Activated T-helper 17 cell treated with anti-CD3 and anti-CD28 coated beads, Interleukin-2, amount 50 U/mL, for 72 hours (primary cell): ENCODE data around the gene HAVCR2. TPM values are rescaled to one million over a fixed set of nuclear protein-coding genes. Genes with fewer than 3 reads are reported as not detected.
"Not testable (repeated sequence)": the region's sequence is repeated elsewhere in the genome, so short reads cannot be mapped to it uniquely, and the experiment has no call there.

Source experiments
- ATAC-seq: fragments of 150-1000 bp; cut with Tn5 transposase; replicated peaks from 2 replicates; pipeline ENCODE4 v1.10.0; 2021; ENCODE audit warnings: mild to moderate bottlenecking, moderate library complexity
- H3K27ac Mint-ChIP-seq: one replicate; pipeline ENCODE4 v1.8.0; 2022; ENCODE audit warnings: mixed read lengths
- H3K27me3 Mint-ChIP-seq: one replicate; pipeline ENCODE4 v1.8.0; 2022; ENCODE audit warnings: mixed read lengths
- H3K36me3 Mint-ChIP-seq: one replicate; pipeline ENCODE4 v1.8.0; 2022; ENCODE audit warnings: low read depth, mild to moderate bottlenecking, mixed read lengths
- H3K4me1 Mint-ChIP-seq: one replicate; pipeline ENCODE4 v1.8.0; 2022; ENCODE audit warnings: mixed read lengths
- H3K4me3 Mint-ChIP-seq: one replicate; pipeline ENCODE4 v1.8.0; 2022; ENCODE audit warnings: mild to moderate bottlenecking, mixed read lengths
- H3K9me3 Mint-ChIP-seq: one replicate; pipeline ENCODE4 v1.8.0; 2022; ENCODE audit warnings: mixed read lengths
- total RNA-seq, 2 donors: library from RNA; stranded (reverse); gene quantifications; one replicate each; pipeline ENCODE4 v1.2.3, GENCODE V29; 2022

The HAVCR2 gene
- total RNA-seq, 2 donors from 2014 or later: 35.4 to 46.9 TPM

- Mint-ChIP-seq H3K27ac (no peak overlapping the region), H3K27me3 (no peaks in the 10 kb centered on the region), H3K4me3 (no peak overlapping the region), H3K36me3 (no peaks in the 10 kb centered on the region), H3K9me3 (no peaks in the 10 kb centered on the region), H3K4me1 (no peaks in the 10 kb centered on the region)
- no peak for ATAC-seq
Measured at GRCh38 chr5:157068339-157068738, 40.5 kb downstream of the HAVCR2 start.

- Mint-ChIP-seq H3K4me1 (no peaks in the 10 kb centered on the region), H3K27me3 (no peaks in the 10 kb centered on the region), H3K4me3 (no peak overlapping the region), H3K36me3 (no peaks in the 10 kb centered on the region), H3K27ac (no peak overlapping the region), H3K9me3 (no peaks in the 10 kb centered on the region)
- no peak for ATAC-seq
Measured at GRCh38 chr5:157067005-157067404, 41.8 kb downstream of the HAVCR2 start.

- Mint-ChIP-seq H3K4me3 (no peak overlapping the region), H3K36me3 (no peaks in the 10 kb centered on the region), H3K9me3 (no peaks in the 10 kb centered on the region), H3K27ac (no peak overlapping the region), H3K27me3 (no peaks in the 10 kb centered on the region), H3K4me1 (no peaks in the 10 kb centered on the region)
- ATAC-seq: no peak
Measured at GRCh38 chr5:157066080-157066479, 42.8 kb downstream of the HAVCR2 start.

GRCh38 chr5:157063776-157064430 is 44.9 kb downstream of the HAVCR2 start:
- no peaks in the 10 kb centered on the region for H3K4me1 Mint-ChIP-seq
- H3K27ac Mint-ChIP-seq: peak overlapping the region; percentile 13
- no peaks in the 10 kb centered on the region for H3K36me3 Mint-ChIP-seq
- no peaks in the 10 kb centered on the region for H3K27me3 Mint-ChIP-seq
- ATAC-seq: no peak
- H3K4me3 Mint-ChIP-seq: no peak overlapping the region
- H3K9me3 Mint-ChIP-seq: no peaks in the 10 kb centered on the region

- H3K36me3 Mint-ChIP-seq: no peaks in the 10 kb centered on the region
- no peaks in the 10 kb centered on the region for H3K9me3 Mint-ChIP-seq
- H3K4me3 Mint-ChIP-seq: no peak overlapping the region
- H3K4me1 Mint-ChIP-seq: no peaks in the 10 kb centered on the region
- no peaks in the 10 kb centered on the region for H3K27me3 Mint-ChIP-seq
- no peak for ATAC-seq
- H3K27ac Mint-ChIP-seq: no peak overlapping the region
Measured at GRCh38 chr5:157059891-157060290, 49.0 kb downstream of the HAVCR2 start.

- no peaks in the 10 kb centered on the region for H3K27me3 Mint-ChIP-seq
- ATAC-seq: no peak
Measured at GRCh38 chr5:157059093-157059539, 49.7 kb downstream of the HAVCR2 start, which contains the start of gene HAVCR1. HAVCR1 (minus strand) TSS chr5:157059116; CDS start chr5:157057943, 1,173 bp downstream.

GRCh38 chr5:157057459-157058370 is 51.1 kb downstream of the HAVCR2 start:
- Mint-ChIP-seq H3K27ac (no peak overlapping the region), H3K9me3 (no peaks in the 10 kb centered on the region), H3K4me3 (no peak overlapping the region), H3K36me3 (no peaks in the 10 kb centered on the region), H3K4me1 (no peaks in the 10 kb centered on the region), H3K27me3 (no peaks in the 10 kb centered on the region)
- ATAC-seq: no peak

More at GRCh38 chr5:157059093-157059539, 49.7 kb downstream of the HAVCR2 start, which contains the start of gene HAVCR1:
- Mint-ChIP-seq H3K27ac (no peak within 1 kb of the TSS), H3K36me3 (no peaks in the 10 kb centered on the region), H3K4me1 (no peaks in the 10 kb centered on the region), H3K9me3 (no peaks in the 10 kb centered on the region), H3K4me3 (no peak within 1 kb of the TSS)

- not testable (repeated sequence) for ATAC-seq, H3K4me1 Mint-ChIP-seq, H3K27me3 Mint-ChIP-seq, H3K36me3 Mint-ChIP-seq, H3K27ac Mint-ChIP-seq, H3K4me3 Mint-ChIP-seq, H3K9me3 Mint-ChIP-seq
Measured at GRCh38 chr5:157056848-157057247, 52.0 kb downstream of the HAVCR2 start.

- no peaks in the 10 kb centered on the region for H3K9me3 Mint-ChIP-seq
- no peak for ATAC-seq
- H3K4me1 Mint-ChIP-seq: peaks cover 9% of the 10 kb centered on the region
- no peak overlapping the region for H3K4me3 Mint-ChIP-seq
- H3K27me3 Mint-ChIP-seq: no peaks in the 10 kb centered on the region
- no peaks in the 10 kb centered on the region for H3K36me3 Mint-ChIP-seq
- H3K27ac Mint-ChIP-seq: peak overlapping the region; percentile 38
Measured at GRCh38 chr5:157051604-157052245, 57.1 kb downstream of the HAVCR2 start.

GRCh38 chr5:157050050-157050449 is 58.8 kb downstream of the HAVCR2 start:
- no peaks in the 10 kb centered on the region for H3K27me3 Mint-ChIP-seq
- H3K9me3 Mint-ChIP-seq: no peaks in the 10 kb centered on the region
- no peaks in the 10 kb centered on the region for H3K36me3 Mint-ChIP-seq
- H3K27ac Mint-ChIP-seq: peak overlapping the region; percentile 71
- peak overlapping the region; percentile 71 for H3K4me3 Mint-ChIP-seq
- peaks cover 9% of the 10 kb centered on the region for H3K4me1 Mint-ChIP-seq
- ATAC-seq: peak; percentile 59

- Mint-ChIP-seq H3K27ac (peak overlapping the region; percentile 71), H3K4me1 (peaks cover 9% of the 10 kb centered on the region), H3K27me3 (no peaks in the 10 kb centered on the region), H3K36me3 (no peaks in the 10 kb centered on the region), H3K4me3 (peak overlapping the region; percentile 71), H3K9me3 (no peaks in the 10 kb centered on the region)
- ATAC-seq: no peak
Measured at GRCh38 chr5:157049605-157050004, 59.2 kb downstream of the HAVCR2 start.

- Mint-ChIP-seq H3K4me3 (no peak overlapping the region), H3K4me1 (peaks cover 9% of the 10 kb centered on the region), H3K9me3 (no peaks in the 10 kb centered on the region), H3K27me3 (no peaks in the 10 kb centered on the region), H3K36me3 (no peaks in the 10 kb centered on the region), H3K27ac (no peak overlapping the region)
- no peak for ATAC-seq
Measured at GRCh38 chr5:157047898-157048297, 60.9 kb downstream of the HAVCR2 start.

- H3K9me3 Mint-ChIP-seq, H3K4me1 Mint-ChIP-seq, H3K4me3 Mint-ChIP-seq, H3K27ac Mint-ChIP-seq, ATAC-seq, H3K36me3 Mint-ChIP-seq, H3K27me3 Mint-ChIP-seq: not testable (repeated sequence)
Measured at GRCh38 chr5:157047016-157047415, 61.8 kb downstream of the HAVCR2 start.

- no peak overlapping the region for H3K27ac Mint-ChIP-seq
- H3K27me3 Mint-ChIP-seq: no peaks in the 10 kb centered on the region
- H3K9me3 Mint-ChIP-seq: no peaks in the 10 kb centered on the region
- no peaks in the 10 kb centered on the region for H3K36me3 Mint-ChIP-seq
- peaks cover 9% of the 10 kb centered on the region for H3K4me1 Mint-ChIP-seq
- ATAC-seq: peak; percentile 64
- no peak overlapping the region for H3K4me3 Mint-ChIP-seq
Measured at GRCh38 chr5:157046041-157046440, 62.8 kb downstream of the HAVCR2 start.
